HG02885 (cell line): ENCODE data around the gene AMHR2.
A peak's percentile ranks its signal among the peaks of the same experiment; 100 is the strongest.
"Not testable (repeated sequence)": the region's sequence is repeated elsewhere in the genome, so short reads cannot be mapped to it uniquely, and the experiment has no call there.

Experiments used
- ATAC-seq: cut with Tn5 transposase; IDR thresholded peaks from one replicate; pipeline ENCODE4 v1.9.1; 2021; ENCODE audit warnings: mild to moderate bottlenecking; ENCODE audit not compliant: unreplicated experiment, poor library complexity

AMHR2 gene

DNA sequence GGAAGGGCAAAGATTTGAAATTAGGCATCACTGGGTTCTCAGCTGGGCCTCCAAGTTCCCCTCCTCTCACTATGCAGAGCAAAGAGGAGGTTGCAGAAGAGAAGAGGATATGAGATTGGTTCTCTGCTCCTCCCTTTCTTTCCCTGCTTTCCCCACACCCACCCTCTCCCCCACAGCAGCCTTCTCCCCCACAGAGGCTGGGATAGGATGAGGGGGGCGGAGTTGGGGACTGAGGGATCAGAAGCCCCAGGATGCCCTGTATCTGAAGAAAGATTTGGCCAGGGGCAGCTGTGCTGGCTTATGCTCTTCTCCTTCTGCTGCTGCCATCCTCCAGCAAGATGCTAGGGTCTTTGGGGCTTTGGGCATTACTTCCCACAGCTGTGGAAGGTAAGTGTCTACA, at the start of gene AMHR2:
Gene AMHR2, plus strand, starts transcription at position 259 of the 400 bp plus-strand sequence. Its CDS starts 80 bp downstream, at position 339.
- ATAC-seq, result no peak

- not testable (repeated sequence) for ATAC-seq
Measured at GRCh38 chr12:53374277-53374676, 49.4 kb upstream of the AMHR2 start.

GRCh38 chr12:53376747-53377146, 46.9 kb upstream of the AMHR2 start:
- no peak for ATAC-seq

DNA sequence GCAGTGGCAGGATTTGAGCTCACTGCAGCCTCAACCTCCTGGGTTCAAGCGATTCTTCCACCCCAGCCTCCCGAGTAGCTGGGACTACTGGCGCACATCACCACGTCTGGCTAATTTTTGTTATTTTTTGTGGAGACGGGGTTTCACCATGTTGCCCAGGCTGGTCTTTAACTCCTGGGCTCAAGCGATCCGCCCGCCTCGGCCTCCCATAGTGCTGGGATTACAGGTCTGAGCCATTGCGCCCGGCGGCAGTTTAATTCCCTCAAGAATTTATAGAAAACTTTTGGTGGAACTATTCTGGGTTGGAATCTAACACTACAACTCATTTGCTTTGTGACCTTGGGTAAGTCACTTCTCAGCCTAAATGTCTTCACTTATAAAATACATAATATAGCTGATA, 45.4 kb upstream of the AMHR2 start:
- ATAC-seq, result no peak

GRCh38 chr12:53378724-53379388, 44.8 kb upstream of the AMHR2 start:
- no peak for ATAC-seq

GRCh38 chr12:53379389-53380103, 44.1 kb upstream of the AMHR2 start:
- peak; percentile 73 for ATAC-seq

DNA sequence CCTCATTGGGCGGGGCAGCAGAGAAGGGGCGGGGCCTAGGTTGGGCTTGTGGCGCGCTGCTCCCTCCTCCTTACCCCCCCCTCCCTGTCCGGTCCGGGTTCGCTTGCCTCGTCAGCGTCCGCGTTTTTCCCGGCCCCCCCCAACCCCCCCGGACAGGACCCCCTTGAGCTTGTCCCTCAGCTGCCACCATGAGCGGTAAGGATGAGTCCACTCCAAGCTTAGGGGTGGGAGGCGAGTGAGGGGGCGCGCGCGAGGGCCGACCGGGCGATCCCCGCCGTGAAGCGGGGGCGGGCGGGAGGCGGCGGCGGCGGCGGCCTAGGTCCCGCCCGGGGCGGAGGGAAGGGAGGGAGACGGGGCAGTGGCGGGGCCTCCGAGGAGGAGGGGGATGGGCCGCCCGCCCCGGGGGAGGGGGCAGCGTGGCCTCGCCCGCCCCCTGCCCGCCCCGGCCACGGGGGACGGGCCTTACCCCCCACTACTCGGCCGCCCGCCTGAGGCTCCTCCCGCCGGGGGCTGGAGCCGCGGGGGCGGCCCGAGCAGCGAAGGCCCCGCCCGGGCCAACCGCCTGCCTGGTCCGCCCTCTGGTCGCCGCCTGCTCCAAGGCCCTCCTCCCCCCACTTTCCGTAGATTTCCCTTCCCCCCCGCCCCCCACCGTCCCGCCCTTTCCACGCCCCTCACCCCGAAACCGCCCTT, 43.4 kb upstream of the AMHR2 start, which contains the start of gene SP1:
Gene SP1, plus strand, starts transcription at position 73 of the 690 bp plus-strand sequence. Its CDS starts 116 bp downstream, at position 189.
- peak; percentile 48 for ATAC-seq

- no peak for ATAC-seq
Measured at GRCh38 chr12:53380794-53381730, 42.6 kb upstream of the AMHR2 start.

- ATAC-seq, result no peak
Measured at GRCh38 chr12:53381731-53382630, 41.7 kb upstream of the AMHR2 start.

- ATAC-seq, result no peak
Measured at GRCh38 chr12:53383258-53383657, 40.4 kb upstream of the AMHR2 start.

DNA sequence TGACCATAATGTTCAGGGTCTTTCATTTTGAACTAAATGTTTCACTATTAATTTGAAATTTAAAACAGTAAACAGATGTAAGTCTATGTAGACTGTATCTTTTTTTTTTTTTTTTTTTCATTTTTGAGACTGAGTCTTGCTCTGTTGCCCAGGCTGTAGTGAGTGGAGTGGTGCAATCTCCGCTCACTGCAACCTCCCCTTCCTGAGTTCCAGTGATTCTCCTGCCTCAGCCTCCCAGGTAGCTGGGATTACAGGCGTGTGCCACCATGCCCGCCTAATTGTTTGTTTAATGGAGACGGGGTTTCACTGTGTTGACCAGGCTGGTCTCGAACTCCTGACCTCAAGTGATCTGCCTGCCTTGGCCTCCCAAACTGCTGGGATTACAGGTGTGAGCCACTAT, 37.3 kb upstream of the AMHR2 start:
- not testable (repeated sequence) for ATAC-seq

GRCh38 chr12:53388932-53389331, 34.7 kb upstream of the AMHR2 start:
- ATAC-seq, result no peak

DNA sequence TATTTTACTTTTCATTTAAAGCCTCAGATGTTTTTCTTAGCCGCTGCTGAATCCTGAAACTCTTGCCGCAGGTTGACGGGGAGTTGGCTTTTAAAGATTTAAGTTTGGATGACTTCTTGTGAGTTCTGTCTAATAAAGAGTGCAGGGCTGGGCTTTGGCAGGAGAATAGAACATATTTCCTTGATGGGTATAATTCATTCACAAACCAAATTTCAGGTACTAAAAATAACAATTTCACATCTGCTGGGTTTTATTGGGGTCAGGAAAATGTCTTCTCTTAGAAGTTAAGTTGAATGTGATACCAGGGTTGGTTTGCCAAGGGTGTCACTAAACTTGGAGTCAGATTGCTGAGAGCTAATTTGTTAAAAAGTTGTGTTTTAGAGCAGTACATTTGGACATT, 34.0 kb upstream of the AMHR2 start:
- no peak for ATAC-seq

GRCh38 chr12:53391724-53392123, 31.9 kb upstream of the AMHR2 start:
- ATAC-seq, result no peak

GRCh38 chr12:53399896-53400295, 23.8 kb upstream of the AMHR2 start:
- no peak for ATAC-seq

- not testable (repeated sequence) for ATAC-seq
Measured at GRCh38 chr12:53402351-53402750, 21.3 kb upstream of the AMHR2 start.

GRCh38 chr12:53402871-53403270, 20.8 kb upstream of the AMHR2 start:
- no peak for ATAC-seq

- ATAC-seq, result no peak
Measured at GRCh38 chr12:53410951-53411350, 12.7 kb upstream of the AMHR2 start.
